Esophagus muscularis mucosa (tissue), 4 donors: ENCODE data around the gene ZNF341.

Source experiments
- CTCF ChIP-seq, 3 experiments: fragments of 200-600 bp in 2 of 3; fragments of 450-650 bp in 1 of 3; sonication (generic) in 2 of 3; IDR thresholded peaks; one replicate each; pipeline ENCODE4 v1.5.1; 2017 to 2019; ENCODE audit warnings: antibody characterized with exemption in 3 of 3, mild to moderate bottlenecking in 2 of 3, moderate library complexity in 1 of 3
- EP300 ChIP-seq: sonication (generic); formaldehyde crosslinking; IDR thresholded peaks from one replicate; pipeline ENCODE4 v1.6.1; 2017; ENCODE audit warnings: antibody characterized with exemption
- POLR2A ChIP-seq: fragments of 450-650 bp; IDR thresholded peaks from one replicate; pipeline ENCODE4 v1.6.1; 2017; ENCODE audit warnings: antibody characterized with exemption, moderate library complexity, mild to moderate bottlenecking, low read depth

GRCh38 chr20:33697129-33697528, 34.7 kb upstream of the ZNF341 start:
- TF ChIP-seq CTCF (IDR thresholded peaks at IDR 0.05) (no peak), POLR2A (no peak), EP300 (no peak)
